HG02759 (cell line): Measurements from ENCODE around the gene CEP20.
"Not testable (repeated sequence)": the region's sequence is repeated elsewhere in the genome, so short reads cannot be mapped to it uniquely, and the experiment has no call there.

Experiments
- ATAC-seq: cut with Tn5 transposase; IDR thresholded peaks from one replicate; pipeline ENCODE4 v1.9.1; 2021; ENCODE audit warnings: mild to moderate bottlenecking, moderate library complexity; ENCODE audit not compliant: unreplicated experiment

CEP20 gene

DNA sequence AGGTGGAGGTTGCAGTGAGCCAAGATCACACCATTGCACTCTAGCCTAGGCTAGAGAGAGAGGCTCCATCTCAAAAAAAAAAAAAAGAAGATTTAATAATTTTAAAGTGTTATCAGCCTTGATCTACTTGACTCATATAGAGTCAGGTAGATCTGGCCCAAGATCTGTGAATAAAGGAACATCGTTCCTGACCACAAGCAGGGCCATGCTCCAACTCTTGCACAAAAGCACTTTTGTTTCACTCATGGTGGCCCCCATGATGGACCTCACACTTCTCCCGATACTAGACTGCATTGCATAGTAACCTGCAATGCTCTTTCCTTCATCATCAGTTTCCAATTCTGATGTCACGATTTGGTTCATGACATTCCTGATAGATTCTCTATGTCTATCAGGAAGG lies 26.4 kb downstream of the CEP20 start:
- ATAC-seq = no peak

DNA sequence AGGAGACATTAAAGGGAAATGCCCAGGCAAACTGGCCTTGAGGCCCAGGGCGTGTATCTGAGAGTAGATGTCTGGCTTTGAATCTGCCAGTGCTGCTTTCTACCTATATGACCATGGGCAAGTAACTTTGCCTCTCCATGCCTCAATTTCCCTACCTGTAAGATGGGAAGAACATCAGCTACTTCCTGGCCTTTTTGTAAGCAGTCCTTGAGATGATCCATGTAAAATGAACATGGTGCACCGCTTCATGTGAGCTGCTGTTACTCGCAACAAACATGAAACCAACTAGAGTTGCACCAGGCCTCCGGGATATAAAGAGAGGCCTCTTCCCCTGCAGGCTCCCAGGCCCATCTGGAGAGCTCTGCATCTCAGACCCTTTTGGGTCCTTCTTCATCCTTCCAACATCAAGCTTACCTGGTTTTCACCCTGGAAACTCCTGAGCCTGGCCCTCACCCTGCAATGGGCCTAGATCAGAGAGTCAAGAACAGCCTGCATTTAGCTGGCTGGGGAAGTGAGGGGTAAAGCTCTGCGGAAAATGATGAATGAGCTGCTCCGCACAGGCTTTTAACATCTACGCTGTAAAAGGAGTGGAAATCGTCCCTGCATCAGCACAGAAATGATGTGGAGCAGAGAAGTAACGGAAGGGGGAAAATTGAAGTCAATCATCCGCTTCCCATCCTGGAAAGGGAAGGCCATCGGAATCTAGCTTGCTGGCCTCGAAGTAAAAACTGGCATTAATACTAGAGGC lies 29.3 kb downstream of the CEP20 start:
- no peak for ATAC-seq

- ATAC-seq = no peak
Measured at GRCh38 chr16:15857724-15858560, 30.5 kb downstream of the CEP20 start.

GRCh38 chr16:15856901-15857698 lies 31.3 kb downstream of the CEP20 start, which contains the start of gene MYH11:
Gene MYH11 (minus strand): TSS chr16:15857028. CDS start chr16:15838252, 18,776 bp downstream.
- ATAC-seq = no peak

GRCh38 chr16:15856182-15856581 lies 32.2 kb downstream of the CEP20 start:
- no peak for ATAC-seq

GRCh38 chr16:15855704-15856003 lies 32.7 kb downstream of the CEP20 start:
- no peak for ATAC-seq

- no peak for ATAC-seq
Measured at GRCh38 chr16:15854906-15855703, 33.3 kb downstream of the CEP20 start.

GRCh38 chr16:15854061-15854460 lies 34.3 kb downstream of the CEP20 start:
- no peak for ATAC-seq

DNA sequence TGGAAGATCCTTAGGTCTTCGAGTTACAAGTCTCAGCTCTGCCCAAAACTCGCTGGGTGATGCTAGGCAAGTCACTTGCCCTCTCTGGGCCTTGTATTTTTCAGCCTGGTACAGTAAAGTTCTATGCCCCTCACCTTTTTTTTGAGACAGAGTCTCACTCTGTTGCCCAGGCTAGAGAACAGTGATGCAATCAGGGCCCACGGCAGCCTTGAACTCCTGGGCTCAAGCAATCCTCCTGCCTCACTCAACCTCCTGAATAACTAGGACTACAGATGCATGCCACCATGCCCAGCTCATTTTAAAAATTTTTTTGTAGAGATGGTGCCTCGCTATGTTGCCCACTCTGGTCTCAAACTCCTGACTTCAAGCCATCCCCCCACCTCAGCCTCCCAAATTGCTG lies 35.4 kb downstream of the CEP20 start:
- no peak for ATAC-seq

GRCh38 chr16:15850555-15850954 lies 37.8 kb downstream of the CEP20 start:
- not testable (repeated sequence) for ATAC-seq

GRCh38 chr16:15849209-15849981 lies 39.0 kb downstream of the CEP20 start:
- no peak for ATAC-seq

DNA sequence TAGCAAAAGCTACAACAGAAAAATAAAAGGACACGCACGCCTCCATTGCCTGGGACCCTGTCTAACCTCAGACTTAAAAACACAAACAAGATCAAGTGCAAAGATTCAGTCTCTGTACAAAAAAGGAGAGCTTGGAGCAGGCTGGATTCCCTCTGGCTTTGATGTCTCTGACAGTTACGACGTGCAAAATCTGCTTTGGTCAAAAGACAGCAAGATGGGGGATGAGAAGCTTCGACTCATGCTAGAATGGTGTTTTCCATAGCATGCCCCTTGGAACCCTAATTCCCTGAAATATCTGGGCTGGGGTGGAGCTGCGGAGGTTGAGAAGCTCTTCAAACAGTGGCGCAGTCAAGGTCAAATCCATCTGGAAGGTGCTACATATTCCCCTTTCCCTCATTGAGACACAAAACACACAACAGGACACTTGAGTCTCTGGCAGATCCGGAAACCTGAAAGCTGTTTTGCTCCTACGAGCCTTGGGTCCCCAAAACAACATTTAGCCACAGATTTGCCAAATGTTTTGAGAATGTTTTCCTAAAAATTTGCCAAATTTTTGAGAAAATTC lies 40.7 kb downstream of the CEP20 start:
- no peak for ATAC-seq

GRCh38 chr16:15846510-15846909 lies 41.9 kb downstream of the CEP20 start:
- no peak for ATAC-seq

DNA sequence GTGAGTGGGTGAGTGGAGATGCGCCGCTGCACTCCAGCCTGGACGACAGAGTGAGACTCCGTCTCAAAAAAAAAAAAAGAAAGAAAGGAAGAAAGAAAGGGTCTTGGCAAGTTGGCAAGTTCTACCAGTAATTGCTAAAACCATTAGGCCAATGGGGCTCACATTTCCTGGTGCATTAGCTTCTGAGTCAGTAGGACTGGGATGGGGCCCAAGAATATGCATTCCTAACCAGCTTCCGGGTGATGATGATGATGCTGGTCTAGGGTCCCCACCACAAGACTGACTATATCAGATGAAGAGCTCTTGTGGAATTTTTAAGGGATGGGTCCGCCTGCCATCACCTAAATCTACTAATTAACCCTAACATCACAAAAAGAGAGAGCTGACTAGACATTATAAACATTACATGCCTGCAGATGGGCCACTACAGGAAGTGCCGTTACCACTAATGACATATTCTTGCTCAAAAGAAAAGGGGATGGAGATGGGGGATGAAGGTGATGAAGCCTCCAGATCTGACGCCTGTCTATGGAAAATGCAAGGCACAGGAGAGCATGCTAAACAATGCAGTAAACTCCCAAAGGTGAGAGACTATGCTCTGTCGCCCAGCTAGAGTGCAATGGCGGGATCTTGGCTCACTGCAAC lies 44.6 kb downstream of the CEP20 start:
- ATAC-seq = no peak

DNA sequence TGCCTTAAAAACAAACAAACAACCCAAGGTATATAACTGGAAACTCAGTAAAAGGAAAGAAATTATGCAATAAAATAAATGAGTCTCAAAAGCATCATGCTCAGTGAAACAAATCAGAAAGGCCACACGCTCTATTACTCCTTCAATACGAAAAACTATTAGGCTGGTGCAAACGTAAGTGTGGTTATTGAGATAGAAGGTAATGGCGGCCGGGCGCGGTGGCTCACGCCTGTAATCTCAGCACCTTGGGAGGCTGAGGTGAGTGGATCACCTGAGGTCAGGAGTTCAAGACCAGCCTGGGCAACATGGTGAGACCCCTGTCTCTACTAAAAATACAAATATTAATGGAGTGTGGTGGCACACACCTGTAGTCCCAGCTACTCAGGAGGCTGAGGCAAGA lies 49.2 kb downstream of the CEP20 start:
- ATAC-seq = not testable (repeated sequence)

GRCh38 chr16:15837761-15838160 lies 50.6 kb downstream of the CEP20 start:
- ATAC-seq = no peak

GRCh38 chr16:15836965-15837611 lies 51.3 kb downstream of the CEP20 start:
- no peak for ATAC-seq

DNA sequence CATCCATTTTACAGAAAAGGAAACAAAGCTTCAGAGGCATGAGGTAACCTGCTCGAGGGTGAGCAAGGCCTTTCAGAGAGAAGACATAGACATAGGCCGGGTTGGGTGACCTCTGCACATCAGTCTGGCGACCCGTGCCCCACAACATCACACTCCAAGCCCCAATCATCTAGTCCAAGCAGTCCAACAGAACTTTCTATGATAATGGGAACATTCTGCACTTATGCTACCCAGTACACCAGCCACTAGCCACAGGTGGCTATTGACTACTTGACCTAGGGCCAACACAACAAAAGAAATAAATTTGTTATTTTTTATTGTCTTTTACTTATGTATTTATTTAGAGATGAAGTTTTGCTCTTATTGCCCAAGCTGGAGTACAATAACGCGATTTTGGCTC lies 52.3 kb downstream of the CEP20 start:
- no peak for ATAC-seq
